GM18870 (cell line): ENCODE results near the gene AP5Z1.
"Not testable (repeated sequence)": the region's sequence is repeated elsewhere in the genome, so short reads cannot be mapped to it uniquely, and the experiment has no call there.

Experiments
- ATAC-seq: cut with Tn5 transposase; IDR thresholded peaks from one replicate; pipeline ENCODE4 v1.9.1; 2021; ENCODE audit warnings: moderate library complexity; ENCODE audit not compliant: unreplicated experiment

Gene AP5Z1

GRCh38 chr7:4787947-4788626 is 12.7 kb downstream of the AP5Z1 start:
- ATAC-seq, result no peak

DNA sequence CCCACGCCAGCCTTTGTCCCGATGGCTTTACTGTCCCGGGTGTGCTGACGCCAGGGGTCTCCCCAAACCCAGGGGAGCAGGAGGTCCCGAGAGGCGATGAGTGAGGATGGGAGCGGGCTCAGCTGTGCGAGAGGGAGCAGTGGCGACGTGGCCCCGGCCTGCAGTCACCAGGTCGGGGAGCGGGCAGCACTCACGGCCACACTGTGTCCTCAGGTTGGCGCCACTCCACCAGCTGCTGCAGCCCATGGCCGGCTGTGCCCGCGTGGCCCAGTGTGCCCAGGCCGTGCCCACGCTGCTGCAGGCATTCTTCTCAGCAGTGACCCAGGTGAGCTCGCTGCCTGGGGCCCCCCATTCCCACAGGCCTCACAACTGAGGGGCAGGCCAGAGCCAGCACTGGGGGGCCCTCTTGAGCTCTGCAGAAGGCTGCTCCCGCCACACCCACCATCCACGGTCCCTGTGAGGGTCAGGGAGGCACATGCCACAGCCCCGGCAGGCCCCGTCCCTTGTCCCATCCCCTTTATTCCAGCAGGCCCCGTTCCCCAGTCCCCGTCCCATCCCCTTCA is 13.3 kb downstream of the AP5Z1 start:
- ATAC-seq, result no peak

DNA sequence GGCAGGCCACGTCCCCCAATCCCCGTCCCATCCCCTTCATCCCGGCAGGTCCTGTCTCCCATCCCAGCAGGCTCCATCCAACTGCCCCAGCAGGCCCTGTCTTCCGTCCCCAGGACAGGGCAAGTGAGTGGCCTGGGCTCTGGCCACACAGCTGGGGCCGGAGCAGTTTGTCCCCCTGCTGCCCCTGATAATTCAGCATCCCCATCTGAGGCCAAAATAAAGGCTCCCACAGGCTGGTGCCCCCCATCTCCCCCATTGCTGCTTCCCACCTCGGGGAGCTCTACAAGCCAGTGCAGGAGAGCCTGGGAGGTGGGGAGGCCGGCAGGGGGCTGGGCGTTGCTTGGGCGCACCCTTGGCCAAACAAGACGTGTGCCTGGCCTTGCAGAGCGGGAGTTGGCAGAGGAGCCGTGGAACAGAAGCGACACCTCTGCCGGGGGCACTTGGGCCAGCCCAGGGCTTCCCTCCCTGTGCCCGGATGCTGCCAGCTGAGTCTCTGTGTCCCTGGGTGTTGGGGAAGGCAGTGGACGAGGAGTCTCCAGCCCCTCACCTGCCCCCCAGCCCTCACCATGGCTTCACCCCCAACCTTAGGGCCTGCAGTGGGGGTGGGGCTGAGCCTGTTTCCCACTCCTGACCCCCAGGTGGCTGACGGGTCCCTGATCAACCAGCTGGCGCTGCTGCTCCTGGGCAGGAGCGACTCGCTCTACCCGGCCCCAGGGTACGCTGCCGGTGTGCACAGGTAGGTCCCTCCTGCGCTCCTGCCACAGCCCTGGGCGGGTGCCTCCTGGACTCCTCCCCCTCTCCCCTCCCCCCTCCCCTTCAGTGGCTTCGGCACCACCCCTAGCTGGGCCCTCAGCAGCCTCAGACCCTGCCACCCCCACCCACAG is 14.0 kb downstream of the AP5Z1 start:
- no peak for ATAC-seq

- no peak for ATAC-seq
Measured at GRCh38 chr7:4790078-4790465, 14.6 kb downstream of the AP5Z1 start.

DNA sequence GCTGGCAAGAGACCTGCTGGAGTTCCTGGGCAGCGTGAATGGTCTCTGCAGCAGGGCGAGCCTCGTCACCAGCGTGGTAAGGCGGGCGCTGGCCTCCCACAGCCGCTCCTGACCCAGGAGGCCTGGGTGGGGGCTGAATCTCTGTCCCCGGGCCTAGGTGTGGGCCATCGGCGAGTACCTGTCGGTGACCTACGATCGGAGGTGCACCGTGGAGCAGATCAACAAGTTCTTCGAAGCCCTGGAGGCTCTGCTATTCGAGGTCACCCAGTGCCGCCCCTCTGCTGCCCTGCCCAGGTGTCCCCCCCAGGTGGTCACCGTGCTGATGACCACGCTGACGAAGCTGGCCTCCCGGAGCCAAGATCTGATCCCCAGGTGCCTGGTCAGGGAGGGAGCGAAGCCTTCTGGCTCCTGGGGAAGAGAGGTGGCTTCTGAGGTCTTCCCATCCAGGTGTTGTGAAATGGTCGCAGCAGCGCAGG is 15.1 kb downstream of the AP5Z1 start:
- no peak for ATAC-seq

- no peak for ATAC-seq
Measured at GRCh38 chr7:4791101-4791737, 15.8 kb downstream of the AP5Z1 start.

GRCh38 chr7:4791738-4792536 is 16.5 kb downstream of the AP5Z1 start:
- no peak for ATAC-seq

GRCh38 chr7:4792537-4793126 is 17.2 kb downstream of the AP5Z1 start:
- no peak for ATAC-seq

DNA sequence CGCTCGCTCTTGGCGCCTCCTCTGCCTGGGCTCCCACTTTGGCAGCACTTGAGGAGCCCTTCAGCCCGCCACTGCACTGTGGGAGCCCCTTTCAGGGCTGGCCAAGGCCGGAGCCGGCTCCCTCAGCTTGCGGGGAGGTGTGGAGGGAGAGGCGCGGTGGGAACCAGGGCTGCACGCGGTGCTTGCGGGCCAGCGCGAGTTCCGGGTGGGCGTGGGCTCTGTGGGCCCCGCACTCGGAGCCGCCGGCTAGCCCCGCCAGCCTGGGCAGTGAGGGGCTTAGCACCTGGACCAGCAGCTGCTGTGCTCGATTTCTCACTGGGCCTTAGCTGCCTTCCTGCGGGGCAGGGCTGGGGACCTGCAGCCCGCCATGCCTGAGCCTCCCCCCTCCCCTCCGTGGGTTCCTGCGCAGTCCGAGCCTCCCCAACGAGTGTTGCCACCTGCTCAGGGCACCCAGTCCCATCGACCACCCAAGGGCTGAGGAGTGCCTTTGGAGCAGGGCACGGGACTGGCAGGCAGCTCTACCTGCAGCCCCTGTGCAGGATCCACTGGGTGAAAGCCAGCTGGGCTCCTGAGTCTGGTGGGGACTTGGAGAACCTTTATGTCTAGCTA is 18.1 kb downstream of the AP5Z1 start:
- ATAC-seq, result not testable (repeated sequence)

GRCh38 chr7:4794171-4794570 is 18.7 kb downstream of the AP5Z1 start:
- not testable (repeated sequence) for ATAC-seq

- ATAC-seq, result no peak
Measured at GRCh38 chr7:4794591-4795350, 19.3 kb downstream of the AP5Z1 start.

DNA sequence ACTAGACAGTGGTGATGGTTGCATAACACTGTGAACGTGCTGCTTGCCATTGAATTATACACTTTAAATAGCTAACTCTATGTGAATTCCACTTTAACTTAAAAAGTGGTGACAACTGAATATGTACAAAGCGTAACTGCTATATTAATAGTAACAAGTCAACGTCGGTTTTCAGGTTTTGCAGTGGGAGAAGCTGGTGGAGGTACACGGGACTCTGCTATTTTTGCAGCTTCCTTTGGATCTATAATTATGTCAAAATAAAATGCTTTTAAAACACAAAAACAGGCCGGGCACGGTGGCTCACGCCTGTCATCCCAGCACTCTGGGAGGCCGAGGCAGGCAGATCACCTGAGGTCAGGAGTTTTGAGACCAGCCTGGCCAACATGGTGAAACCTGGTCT is 21.0 kb downstream of the AP5Z1 start:
- ATAC-seq, result no peak

GRCh38 chr7:4797858-4798705 is 22.7 kb downstream of the AP5Z1 start:
- ATAC-seq, result no peak

DNA sequence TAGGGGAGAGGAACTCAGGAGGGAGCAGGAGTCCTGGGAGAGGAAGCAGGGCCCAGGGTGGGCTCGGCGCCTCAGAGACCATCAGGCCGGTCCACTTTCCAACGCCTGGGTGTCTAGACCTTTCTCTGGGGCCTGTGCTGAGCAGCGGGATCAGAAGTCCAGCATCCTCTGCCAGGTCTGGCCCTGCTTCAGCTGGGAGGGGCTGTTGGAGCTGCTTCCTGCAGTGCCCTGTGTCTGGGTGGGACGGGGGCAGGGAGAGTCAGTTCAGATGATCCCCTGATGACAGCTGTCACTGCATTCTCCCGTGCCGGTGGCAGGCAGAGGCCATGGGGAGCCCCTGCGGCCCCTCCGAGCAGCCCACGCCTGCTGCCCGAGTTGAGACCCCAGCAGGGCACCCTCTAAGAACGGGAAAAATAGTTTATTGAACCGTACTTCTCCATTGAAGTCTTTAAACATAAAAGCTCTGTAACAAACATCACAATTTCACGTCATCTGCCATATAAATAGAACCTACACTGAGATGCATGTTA is 23.3 kb downstream of the AP5Z1 start:
- no peak for ATAC-seq

DNA sequence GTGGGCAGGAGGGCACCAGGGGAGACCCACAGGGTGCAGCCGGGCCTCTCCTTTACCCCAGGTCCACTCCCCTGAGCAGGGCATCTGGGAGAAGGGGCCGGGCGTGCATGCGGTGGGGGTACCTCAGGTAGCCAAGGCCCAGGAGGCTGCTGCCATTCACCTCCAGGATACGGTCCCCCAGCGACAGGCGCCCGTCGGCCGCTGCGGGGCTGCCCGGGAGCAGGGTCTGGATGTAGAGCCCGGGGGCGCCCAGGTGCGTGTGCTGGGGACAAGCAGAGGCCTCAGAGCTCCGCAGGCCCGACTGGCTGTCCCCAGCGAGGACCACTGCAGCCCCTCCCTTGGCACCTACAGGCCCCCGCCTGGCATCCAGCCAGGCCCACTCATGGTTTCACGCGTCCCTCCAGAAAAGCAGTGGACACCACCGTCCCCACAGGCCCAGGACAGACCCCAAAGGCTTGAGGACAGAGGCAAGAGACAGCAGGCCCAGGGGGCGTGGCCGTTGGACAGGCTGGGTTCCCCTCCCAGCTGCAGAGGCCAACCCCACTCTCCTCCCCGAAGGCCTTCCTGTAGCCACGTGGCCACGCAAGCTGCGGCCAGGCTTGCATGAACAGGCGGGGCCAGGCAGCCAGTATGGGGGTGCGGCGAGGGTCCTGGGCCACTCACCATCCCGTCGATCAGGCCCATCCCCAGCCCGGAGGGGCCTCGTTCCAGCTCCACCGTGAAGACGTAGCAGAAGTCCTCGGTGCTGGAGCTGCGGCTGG is 24.3 kb downstream of the AP5Z1 start:
- no peak for ATAC-seq

- no peak for ATAC-seq
Measured at GRCh38 chr7:4800487-4800886, 25.1 kb downstream of the AP5Z1 start.
